Stimulated activated memory B cell treated with anti-CD40 and anti-IgM and Interleukin-4, amounts not matched to agents 10 μg/mL and 1 μg/mL and 100 μg/mL, for 72 hours (primary cell): Measurements from ENCODE around the gene ALDH3B2.
A peak's percentile ranks its signal among the peaks of the same experiment; 100 is the strongest.
"Not testable (repeated sequence)": the region's sequence is repeated elsewhere in the genome, so short reads cannot be mapped to it uniquely, and the experiment has no call there.

Source experiments
- ATAC-seq: fragments of 150-1000 bp; cut with Tn5 transposase; 2 replicates; pipeline ENCODE4 v1.10.0; 2021
- H3K27ac Mint-ChIP-seq: one replicate; pipeline ENCODE4 v1.8.0; 2022; ENCODE audit warnings: mild to moderate bottlenecking, mixed read lengths
- H3K27me3 Mint-ChIP-seq: one replicate; pipeline ENCODE4 v1.8.0; 2022; ENCODE audit warnings: mixed read lengths
- H3K36me3 Mint-ChIP-seq: one replicate; pipeline ENCODE4 v1.8.0; 2022; ENCODE audit warnings: mixed read lengths
- H3K4me1 Mint-ChIP-seq: one replicate; pipeline ENCODE4 v1.8.0; 2022; ENCODE audit warnings: mixed read lengths
- H3K4me3 Mint-ChIP-seq: one replicate; pipeline ENCODE4 v1.8.0; 2022; ENCODE audit warnings: mild to moderate bottlenecking, moderate library complexity, mixed read lengths
- H3K9me3 Mint-ChIP-seq: one replicate; pipeline ENCODE4 v1.8.0; 2022; ENCODE audit warnings: mixed read lengths

The ALDH3B2 gene

GRCh38 chr11:67644042-67644441, 30.4 kb downstream of the ALDH3B2 start:
- Mint-ChIP-seq H3K27me3 (peaks cover 15% of the 10 kb centered on the region), H3K4me1 (peaks cover 50% of the 10 kb centered on the region), H3K36me3 (no peaks in the 10 kb centered on the region), H3K4me3 (no peak overlapping the region), H3K27ac (no peak overlapping the region), H3K9me3 (no peaks in the 10 kb centered on the region)
- no peak for ATAC-seq

GRCh38 chr11:67642173-67643120, 32.0 kb downstream of the ALDH3B2 start:
- no peak overlapping the region for H3K27ac Mint-ChIP-seq
- no peak overlapping the region for H3K4me3 Mint-ChIP-seq
- H3K9me3 Mint-ChIP-seq = no peaks in the 10 kb centered on the region
- peaks cover 34% of the 10 kb centered on the region for H3K4me1 Mint-ChIP-seq
- H3K36me3 Mint-ChIP-seq = no peaks in the 10 kb centered on the region
- ATAC-seq = no peak
- peaks cover 15% of the 10 kb centered on the region for H3K27me3 Mint-ChIP-seq

GRCh38 chr11:67641338-67642172, 32.9 kb downstream of the ALDH3B2 start:
- peaks cover 25% of the 10 kb centered on the region for H3K4me1 Mint-ChIP-seq
- ATAC-seq = no peak
- H3K27ac Mint-ChIP-seq = no peak overlapping the region
- H3K4me3 Mint-ChIP-seq = no peak overlapping the region
- H3K9me3 Mint-ChIP-seq = no peaks in the 10 kb centered on the region
- peaks cover 15% of the 10 kb centered on the region for H3K27me3 Mint-ChIP-seq
- no peaks in the 10 kb centered on the region for H3K36me3 Mint-ChIP-seq

GRCh38 chr11:67640758-67641337, 33.6 kb downstream of the ALDH3B2 start:
- Mint-ChIP-seq H3K4me3 (no peak overlapping the region), H3K27ac (no peak overlapping the region), H3K27me3 (peaks cover 15% of the 10 kb centered on the region), H3K36me3 (no peaks in the 10 kb centered on the region), H3K4me1 (peaks cover 18% of the 10 kb centered on the region), H3K9me3 (no peaks in the 10 kb centered on the region)
- no peak for ATAC-seq

GRCh38 chr11:67640021-67640757, 34.2 kb downstream of the ALDH3B2 start:
- Mint-ChIP-seq H3K36me3 (no peaks in the 10 kb centered on the region), H3K4me1 (peaks cover 12% of the 10 kb centered on the region), H3K4me3 (no peak overlapping the region), H3K27me3 (peaks cover 15% of the 10 kb centered on the region), H3K27ac (no peak overlapping the region), H3K9me3 (no peaks in the 10 kb centered on the region)
- ATAC-seq = peak; percentile 74

GRCh38 chr11:67639438-67639859, 35.0 kb downstream of the ALDH3B2 start, which contains the start of gene TBX10:
Gene TBX10, minus strand, starts transcription at chr11:67639763. Its CDS starts 291 bp downstream, at chr11:67639472.
- no peak within 1 kb of the TSS for H3K4me3 Mint-ChIP-seq
- no peaks in the 10 kb centered on the region for H3K36me3 Mint-ChIP-seq
- H3K27ac Mint-ChIP-seq = no peak within 1 kb of the TSS
- ATAC-seq = no peak
- no peaks in the 10 kb centered on the region for H3K9me3 Mint-ChIP-seq
- H3K4me1 Mint-ChIP-seq = peaks cover 6% of the 10 kb centered on the region
- H3K27me3 Mint-ChIP-seq = peaks cover 15% of the 10 kb centered on the region

GRCh38 chr11:67638535-67639437, 35.6 kb downstream of the ALDH3B2 start:
- peaks cover 6% of the 10 kb centered on the region for H3K4me1 Mint-ChIP-seq
- no peak for ATAC-seq
- peaks cover 15% of the 10 kb centered on the region for H3K27me3 Mint-ChIP-seq
- H3K36me3 Mint-ChIP-seq = no peaks in the 10 kb centered on the region
- H3K4me3 Mint-ChIP-seq = no peak overlapping the region
- no peak overlapping the region for H3K27ac Mint-ChIP-seq
- H3K9me3 Mint-ChIP-seq = no peaks in the 10 kb centered on the region

- not testable (repeated sequence) for H3K27ac Mint-ChIP-seq, H3K36me3 Mint-ChIP-seq, H3K4me3 Mint-ChIP-seq, H3K9me3 Mint-ChIP-seq, ATAC-seq, H3K4me1 Mint-ChIP-seq
- peaks cover 11% of the 10 kb centered on the region for H3K27me3 Mint-ChIP-seq
Observed at GRCh38 chr11:67637441-67637840, 37.0 kb downstream of the ALDH3B2 start.

GRCh38 chr11:67636962-67637361, 37.5 kb downstream of the ALDH3B2 start:
- H3K27ac Mint-ChIP-seq = no peak overlapping the region
- no peaks in the 10 kb centered on the region for H3K36me3 Mint-ChIP-seq
- H3K4me3 Mint-ChIP-seq = no peak overlapping the region
- no peaks in the 10 kb centered on the region for H3K9me3 Mint-ChIP-seq
- peaks cover 6% of the 10 kb centered on the region for H3K27me3 Mint-ChIP-seq
- no peak for ATAC-seq
- peaks cover 6% of the 10 kb centered on the region for H3K4me1 Mint-ChIP-seq

GRCh38 chr11:67635231-67635521, 39.2 kb downstream of the ALDH3B2 start:
- Mint-ChIP-seq H3K27me3 (peaks cover 3% of the 10 kb centered on the region), H3K36me3 (no peaks in the 10 kb centered on the region), H3K4me1 (peaks cover 12% of the 10 kb centered on the region), H3K27ac (no peak overlapping the region), H3K9me3 (no peaks in the 10 kb centered on the region), H3K4me3 (no peak overlapping the region)
- no peak for ATAC-seq

- no peak for ATAC-seq
- Mint-ChIP-seq H3K36me3 (no peaks in the 10 kb centered on the region), H3K9me3 (no peaks in the 10 kb centered on the region), H3K4me3 (no peak overlapping the region), H3K27me3 (no peaks in the 10 kb centered on the region), H3K4me1 (peaks cover 9% of the 10 kb centered on the region), H3K27ac (no peak overlapping the region)
Observed at GRCh38 chr11:67634366-67635230, 39.8 kb downstream of the ALDH3B2 start.

GRCh38 chr11:67633758-67634365, 40.6 kb downstream of the ALDH3B2 start:
- no peaks in the 10 kb centered on the region for H3K9me3 Mint-ChIP-seq
- no peak overlapping the region for H3K27ac Mint-ChIP-seq
- no peaks in the 10 kb centered on the region for H3K36me3 Mint-ChIP-seq
- no peaks in the 10 kb centered on the region for H3K27me3 Mint-ChIP-seq
- H3K4me1 Mint-ChIP-seq = peaks cover 13% of the 10 kb centered on the region
- no peak for ATAC-seq
- H3K4me3 Mint-ChIP-seq = no peak overlapping the region
